RWPE2 (cell line): ENCODE measurements around the gene L3MBTL4.

Experiments used
- ATAC-seq: fragments of 200-7000 bp; cut with Tn5 transposase; 3 replicates; pipeline ENCODE4 v1.9.1; 2021; ENCODE audit warnings: low read depth
- DNase-seq: peaks from one replicate; pipeline ENCODE4 v3.0.0-alpha.2; 2020; ENCODE audit warnings: low spot score
- H3K27ac ChIP-seq: fragments of 450-650 bp; 2 replicates; pipeline ENCODE4 v1.5.1; 2017; ENCODE audit warnings: mild to moderate bottlenecking; ENCODE audit not compliant: poor library complexity, severe bottlenecking
- H3K27me3 ChIP-seq: fragments of 250-450 bp; sonication (Bioruptor Pico); 2 replicates; pipeline ENCODE4 v1.5.1; 2021; ENCODE audit warnings: mild to moderate bottlenecking, moderate library complexity; ENCODE audit not compliant: insufficient read depth, poor library complexity, severe bottlenecking
- H3K36me3 ChIP-seq: fragments of 250-450 bp; sonication (Bioruptor Pico); 2 replicates; pipeline ENCODE4 v1.5.1; 2020; ENCODE audit warnings: low read depth, mild to moderate bottlenecking, moderate library complexity
- H3K4me1 ChIP-seq: fragments of 250-450 bp; sonication (Bioruptor Pico); 2 replicates; pipeline ENCODE4 v1.5.1; 2021; ENCODE audit warnings: mild to moderate bottlenecking, moderate library complexity; ENCODE audit not compliant: insufficient read depth, poor library complexity, severe bottlenecking
- H3K4me3 ChIP-seq: fragments of 250-450 bp; sonication (Bioruptor Pico); 2 replicates; pipeline ENCODE4 v1.5.1; 2021; ENCODE audit warnings: mild to moderate bottlenecking, moderate library complexity; ENCODE audit not compliant: severe bottlenecking
- H3K9me3 ChIP-seq: fragments of 250-450 bp; sonication (Bioruptor Pico); 2 replicates; pipeline ENCODE4 v1.5.1; 2021; ENCODE audit warnings: mild to moderate bottlenecking, moderate library complexity; ENCODE audit not compliant: severe bottlenecking
- TF ChIP-seq, protein P1 (sequence below): fragments of 450-650 bp; IDR thresholded peaks from one replicate; pipeline ENCODE4 v1.5.1; 2017; ENCODE audit warnings: mild to moderate bottlenecking, moderate library complexity; ENCODE audit not compliant: poor library complexity, severe bottlenecking

L3MBTL4 gene

DNA sequence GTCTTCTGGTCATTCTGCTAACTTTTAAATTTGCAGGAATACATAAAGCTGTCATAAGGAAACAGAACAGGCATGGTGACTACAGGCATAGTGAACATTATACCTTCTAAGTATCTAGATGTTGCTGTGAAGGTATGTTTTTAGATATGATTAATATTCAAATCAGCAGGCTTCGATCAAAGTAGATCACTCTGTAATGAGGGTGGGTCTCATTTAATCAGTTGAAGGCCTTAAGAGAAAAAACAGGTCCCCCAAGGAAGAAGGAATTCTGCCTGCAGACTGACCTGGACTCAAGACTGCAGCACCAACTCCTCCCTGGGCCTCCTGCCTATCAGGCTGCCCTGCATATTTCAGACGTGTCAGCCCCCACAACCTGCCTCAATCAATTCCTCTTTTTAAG lies 104.0 kb downstream of the L3MBTL4 start:
- Histone ChIP-seq H3K4me3 (no peak overlapping the region), H3K27me3 (no peaks in the 10 kb centered on the region), H3K27ac (no peak overlapping the region), H3K9me3 (no peaks in the 10 kb centered on the region), H3K4me1 (no peaks in the 10 kb centered on the region), H3K36me3 (no peaks in the 10 kb centered on the region)
- TF ChIP-seq, protein P1, sequence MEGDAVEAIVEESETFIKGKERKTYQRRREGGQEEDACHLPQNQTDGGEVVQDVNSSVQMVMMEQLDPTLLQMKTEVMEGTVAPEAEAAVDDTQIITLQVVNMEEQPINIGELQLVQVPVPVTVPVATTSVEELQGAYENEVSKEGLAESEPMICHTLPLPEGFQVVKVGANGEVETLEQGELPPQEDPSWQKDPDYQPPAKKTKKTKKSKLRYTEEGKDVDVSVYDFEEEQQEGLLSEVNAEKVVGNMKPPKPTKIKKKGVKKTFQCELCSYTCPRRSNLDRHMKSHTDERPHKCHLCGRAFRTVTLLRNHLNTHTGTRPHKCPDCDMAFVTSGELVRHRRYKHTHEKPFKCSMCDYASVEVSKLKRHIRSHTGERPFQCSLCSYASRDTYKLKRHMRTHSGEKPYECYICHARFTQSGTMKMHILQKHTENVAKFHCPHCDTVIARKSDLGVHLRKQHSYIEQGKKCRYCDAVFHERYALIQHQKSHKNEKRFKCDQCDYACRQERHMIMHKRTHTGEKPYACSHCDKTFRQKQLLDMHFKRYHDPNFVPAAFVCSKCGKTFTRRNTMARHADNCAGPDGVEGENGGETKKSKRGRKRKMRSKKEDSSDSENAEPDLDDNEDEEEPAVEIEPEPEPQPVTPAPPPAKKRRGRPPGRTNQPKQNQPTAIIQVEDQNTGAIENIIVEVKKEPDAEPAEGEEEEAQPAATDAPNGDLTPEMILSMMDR, result no peak
- no peak for DNase-seq
- no peak for ATAC-seq

DNA sequence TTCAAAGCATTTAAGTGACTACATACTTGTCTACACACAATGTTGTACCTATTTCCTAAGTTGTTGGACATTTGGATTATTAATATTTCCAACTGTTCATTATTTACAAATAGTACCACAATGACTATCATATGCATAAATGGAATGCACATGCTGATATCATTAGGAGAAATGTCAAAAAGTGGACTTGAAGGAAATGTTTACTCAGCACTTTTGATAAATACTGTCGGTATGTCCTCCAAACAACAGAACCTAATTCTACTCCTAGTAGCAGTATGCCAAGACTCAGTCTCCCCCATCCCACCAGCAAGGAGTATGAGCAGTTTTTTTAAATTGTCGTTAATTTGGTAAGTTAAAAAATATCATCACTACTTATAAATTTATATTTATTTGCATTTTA lies 116.8 kb downstream of the L3MBTL4 start:
- TF ChIP-seq, protein P1, result no peak
- DNase-seq (no peak), ATAC-seq (no peak)
- H3K36me3 ChIP-seq, result no peaks in the 10 kb centered on the region
- no peaks in the 10 kb centered on the region for H3K4me1 ChIP-seq
- peaks cover 2% of the 10 kb centered on the region for H3K9me3 ChIP-seq
- H3K27ac ChIP-seq, result no peak overlapping the region
- no peak overlapping the region for H3K4me3 ChIP-seq
- no peaks in the 10 kb centered on the region for H3K27me3 ChIP-seq

DNA sequence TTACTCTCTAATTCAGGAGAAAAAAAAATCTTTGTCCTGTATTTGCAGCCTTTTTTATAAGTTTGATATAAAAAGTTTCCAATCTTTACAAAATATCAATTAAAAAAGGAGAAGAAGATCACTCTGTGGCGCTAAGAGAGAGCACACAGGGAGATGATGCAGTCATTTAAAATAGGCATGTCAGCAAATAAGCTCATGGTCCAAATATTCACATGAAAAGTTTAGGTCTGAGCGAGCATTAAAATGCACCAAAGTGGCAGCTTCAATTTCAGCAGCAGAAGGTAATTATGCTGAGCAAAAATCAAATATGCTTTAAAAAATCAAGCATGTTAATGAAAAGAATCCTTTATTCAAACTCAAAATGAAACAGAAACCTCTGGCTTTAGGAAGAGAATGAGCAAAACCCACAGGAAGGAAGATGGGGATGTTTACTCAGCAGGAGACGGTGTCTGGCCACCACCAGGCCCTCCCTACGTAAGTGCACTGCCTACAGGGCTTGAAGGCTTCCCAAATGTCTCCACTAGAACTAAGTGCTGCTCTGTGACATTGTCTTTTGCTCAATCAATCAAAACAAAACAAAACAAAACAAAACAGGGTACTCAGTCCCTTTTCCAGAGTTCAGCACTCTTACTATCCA lies 120.4 kb downstream of the L3MBTL4 start:
- Histone ChIP-seq H3K27me3 (no peaks in the 10 kb centered on the region), H3K27ac (no peak overlapping the region), H3K4me3 (no peak overlapping the region), H3K9me3 (peaks cover 2% of the 10 kb centered on the region), H3K36me3 (no peaks in the 10 kb centered on the region), H3K4me1 (no peaks in the 10 kb centered on the region)
- no peak for DNase-seq
- TF ChIP-seq, protein P1, result no peak
- ATAC-seq, result no peak

DNA sequence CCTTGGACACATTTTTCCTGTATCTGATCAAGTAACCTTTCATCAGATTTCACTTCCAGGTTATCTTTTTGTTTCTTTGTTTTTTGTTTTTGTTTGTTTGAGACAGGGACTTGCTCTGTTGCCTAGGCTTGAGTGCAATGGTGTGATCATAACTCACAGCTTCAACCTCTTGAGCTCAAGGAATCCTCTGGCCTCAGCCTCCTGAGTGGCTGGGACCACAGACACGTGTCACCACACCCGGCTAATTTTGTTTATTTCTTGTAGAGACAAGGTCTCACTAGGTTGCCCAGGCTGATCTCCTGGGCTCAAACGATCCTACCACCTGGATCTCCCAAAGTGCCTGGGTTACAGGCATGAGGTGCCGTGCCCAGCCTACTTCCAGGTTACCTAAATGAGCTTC lies 124.9 kb downstream of the L3MBTL4 start:
- H3K4me3 ChIP-seq, result no peak overlapping the region
- H3K9me3 ChIP-seq, result no peaks in the 10 kb centered on the region
- no peak for DNase-seq
- no peak overlapping the region for H3K27ac ChIP-seq
- no peak for ATAC-seq
- H3K36me3 ChIP-seq, result no peaks in the 10 kb centered on the region
- TF ChIP-seq, protein P1, result no peak
- H3K4me1 ChIP-seq, result no peaks in the 10 kb centered on the region
- no peaks in the 10 kb centered on the region for H3K27me3 ChIP-seq

DNA sequence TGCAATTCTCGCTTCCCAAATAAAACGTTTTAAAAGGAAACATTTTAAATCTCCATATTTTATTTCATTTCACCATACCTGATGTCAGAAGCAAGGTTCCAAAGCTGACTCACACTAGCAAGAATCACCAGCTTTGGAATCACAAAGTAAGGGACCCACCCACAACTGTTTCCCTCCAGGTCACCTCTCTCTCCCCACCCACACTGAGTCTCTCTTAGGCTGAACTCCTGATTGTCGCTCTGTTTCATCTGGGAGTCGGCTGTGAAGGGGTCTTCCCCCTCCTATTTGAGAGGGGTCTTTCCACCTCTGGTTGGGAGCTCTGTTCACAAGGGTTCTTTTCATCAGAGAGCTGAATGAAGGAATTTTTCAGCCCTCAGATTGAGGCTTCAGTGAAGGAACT lies 128.1 kb downstream of the L3MBTL4 start:
- no peak overlapping the region for H3K4me3 ChIP-seq
- DNase-seq (no peak), ATAC-seq (no peak)
- no peaks in the 10 kb centered on the region for H3K9me3 ChIP-seq
- TF ChIP-seq, protein P1, result no peak
- H3K36me3 ChIP-seq, result no peaks in the 10 kb centered on the region
- no peaks in the 10 kb centered on the region for H3K27me3 ChIP-seq
- H3K4me1 ChIP-seq, result no peaks in the 10 kb centered on the region
- no peak overlapping the region for H3K27ac ChIP-seq
